DMS79 (cell line): Measurements from ENCODE around the gene LIM2.
"Not testable (repeated sequence)": the region's sequence is repeated elsewhere in the genome, so short reads cannot be mapped to it uniquely, and the experiment has no call there.

Experiments used
- DNase-seq: peaks from one replicate; lab custom pipeline; 2025; lab: John Stamatoyannopoulos, UW

The LIM2 gene, protein sequence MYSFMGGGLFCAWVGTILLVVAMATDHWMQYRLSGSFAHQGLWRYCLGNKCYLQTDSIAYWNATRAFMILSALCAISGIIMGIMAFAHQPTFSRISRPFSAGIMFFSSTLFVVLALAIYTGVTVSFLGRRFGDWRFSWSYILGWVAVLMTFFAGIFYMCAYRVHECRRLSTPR

DNA sequence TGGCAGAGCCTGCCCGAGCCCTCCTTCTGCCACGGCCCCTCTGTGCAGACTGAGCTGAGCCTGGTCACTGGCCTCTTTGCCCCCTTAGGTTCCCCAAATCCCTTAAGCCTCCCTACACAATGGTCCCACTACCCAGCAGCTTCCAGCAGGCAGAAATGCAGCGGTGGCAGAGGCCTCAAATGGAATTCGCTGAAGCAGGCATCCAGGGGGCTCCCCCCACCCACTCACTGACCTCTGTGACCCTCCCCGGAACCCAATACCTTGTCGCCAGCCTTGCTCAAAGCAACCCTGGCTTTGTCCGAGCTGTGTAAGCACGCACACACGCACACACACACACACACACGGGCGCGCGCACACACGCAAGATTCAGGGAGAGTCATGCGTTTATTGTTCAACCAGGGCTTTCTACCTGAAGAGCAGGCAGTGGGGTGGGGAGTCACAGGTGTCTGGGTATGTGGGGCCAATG, at the start of gene LIM2:
Gene LIM2 (minus strand): TSS at position 51 of the 466 bp plus-strand sequence. CDS start 531 bp downstream, outside the sequence.
- no peak for DNase-seq

DNA sequence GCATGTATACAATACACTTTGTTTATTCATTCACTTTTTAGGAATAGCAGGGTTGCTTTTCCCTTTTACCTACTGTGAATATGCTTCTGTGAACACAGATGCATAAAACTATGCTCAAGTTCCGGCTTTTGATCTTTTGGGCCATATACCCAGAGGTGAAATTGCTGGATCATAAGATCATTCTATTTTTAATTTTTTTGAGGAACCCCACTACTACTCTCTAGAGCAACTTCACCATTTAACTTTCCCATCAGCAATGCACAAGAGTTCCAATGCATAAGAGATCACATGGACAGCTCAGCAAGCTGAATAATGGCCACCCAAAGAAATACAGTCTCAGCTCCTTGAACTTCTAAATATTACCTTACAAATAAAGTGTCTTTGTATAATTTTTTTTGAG, 46.7 kb upstream of the LIM2 start:
- DNase-seq: no peak

DNA sequence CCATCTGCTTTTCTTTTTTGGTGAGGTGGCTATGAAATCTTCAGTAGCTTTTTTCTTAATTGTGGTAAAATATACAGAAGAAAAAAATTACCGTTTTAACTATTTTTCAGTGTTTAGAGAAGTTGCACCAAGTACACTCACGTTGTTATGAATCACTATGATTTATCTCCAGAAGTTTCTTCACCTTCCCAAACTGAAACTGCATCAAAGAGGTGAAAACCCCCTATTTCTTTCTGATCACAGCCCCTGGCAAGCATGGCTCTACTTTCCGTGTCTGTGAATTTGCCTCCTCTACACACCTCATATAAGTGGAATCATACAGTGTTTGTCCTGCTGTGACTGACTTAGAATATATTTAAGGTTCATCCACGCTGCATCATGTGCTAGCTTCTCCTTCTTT, 45.3 kb upstream of the LIM2 start:
- DNase-seq: no peak

DNA sequence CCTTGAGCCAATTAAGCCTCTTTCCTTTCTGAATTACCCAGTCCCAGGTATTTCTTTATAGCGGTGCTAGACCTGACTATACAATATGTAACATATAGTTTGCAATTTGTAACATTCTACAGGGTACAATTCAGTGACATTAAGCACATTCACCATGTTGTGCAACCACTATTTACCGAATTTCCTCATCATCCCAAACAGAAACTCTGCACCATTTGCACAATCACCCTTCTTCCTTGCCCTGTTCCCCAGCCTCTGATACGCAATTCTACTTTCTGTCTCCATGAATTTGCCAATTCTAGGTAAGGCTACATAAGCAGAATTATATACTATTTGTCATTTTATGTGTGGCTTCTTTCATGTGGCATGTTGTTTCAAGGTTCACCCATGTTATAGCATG, 43.4 kb upstream of the LIM2 start:
- no peak for DNase-seq

DNA sequence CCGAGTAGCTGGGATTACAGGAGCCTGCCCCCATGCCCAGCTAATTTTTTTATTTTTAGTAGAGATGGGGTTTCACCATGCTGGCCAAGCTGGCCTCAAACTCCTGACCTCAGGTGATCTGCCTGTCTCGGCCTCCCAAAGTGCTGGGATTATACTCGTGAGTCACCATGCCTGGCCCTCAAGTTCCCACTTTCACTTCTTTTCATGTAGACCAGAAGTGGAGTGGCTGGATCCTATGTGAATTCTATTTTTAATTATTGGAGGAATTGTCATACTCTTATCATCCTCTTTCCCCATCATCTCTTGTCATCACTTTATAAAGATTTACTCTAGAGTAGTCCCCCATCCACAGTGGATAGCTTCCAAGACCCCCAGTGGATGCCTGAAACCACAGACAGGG, 42.4 kb upstream of the LIM2 start:
- DNase-seq: no peak

DNA sequence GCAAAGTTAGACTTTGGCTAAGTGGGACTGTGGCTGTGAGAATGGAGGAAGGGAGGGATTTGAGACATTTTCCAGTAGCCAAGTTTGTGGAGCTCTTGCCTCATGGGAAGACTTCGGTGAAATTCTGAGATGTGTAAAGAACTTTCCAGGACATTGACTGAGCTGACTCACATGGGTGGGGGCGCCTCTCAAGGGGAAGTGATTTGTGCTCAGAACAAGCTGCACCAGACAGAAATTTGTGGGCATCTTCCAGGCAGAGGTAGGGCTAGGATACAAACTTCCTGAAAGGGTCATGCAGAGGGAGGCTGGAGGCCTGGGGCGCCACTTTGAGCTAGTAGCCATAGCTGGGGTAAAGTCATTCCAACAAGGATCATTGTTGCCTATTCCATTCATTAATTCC, 39.4 kb upstream of the LIM2 start:
- DNase-seq: no peak

DNA sequence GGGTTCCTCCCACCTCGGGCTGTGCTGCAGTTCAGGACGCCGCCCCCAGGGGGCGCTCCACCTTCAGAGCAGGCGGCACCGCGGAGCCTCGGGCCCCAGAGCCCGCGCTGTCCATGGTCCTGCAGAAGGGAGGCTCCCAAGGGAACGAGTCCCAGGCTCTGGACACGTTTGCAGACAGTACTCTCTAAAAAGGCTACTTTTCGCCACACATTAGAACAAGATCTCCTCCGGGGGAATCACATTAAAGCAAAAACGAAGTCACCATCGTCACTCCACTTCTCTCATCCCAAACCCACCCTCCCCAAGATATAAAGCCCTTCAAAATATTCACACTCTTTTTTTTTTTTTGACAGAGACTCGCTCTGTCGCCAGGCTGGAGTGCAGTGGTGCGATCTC, 34.3 kb upstream of the LIM2 start:
- DNase-seq: no peak

DNA sequence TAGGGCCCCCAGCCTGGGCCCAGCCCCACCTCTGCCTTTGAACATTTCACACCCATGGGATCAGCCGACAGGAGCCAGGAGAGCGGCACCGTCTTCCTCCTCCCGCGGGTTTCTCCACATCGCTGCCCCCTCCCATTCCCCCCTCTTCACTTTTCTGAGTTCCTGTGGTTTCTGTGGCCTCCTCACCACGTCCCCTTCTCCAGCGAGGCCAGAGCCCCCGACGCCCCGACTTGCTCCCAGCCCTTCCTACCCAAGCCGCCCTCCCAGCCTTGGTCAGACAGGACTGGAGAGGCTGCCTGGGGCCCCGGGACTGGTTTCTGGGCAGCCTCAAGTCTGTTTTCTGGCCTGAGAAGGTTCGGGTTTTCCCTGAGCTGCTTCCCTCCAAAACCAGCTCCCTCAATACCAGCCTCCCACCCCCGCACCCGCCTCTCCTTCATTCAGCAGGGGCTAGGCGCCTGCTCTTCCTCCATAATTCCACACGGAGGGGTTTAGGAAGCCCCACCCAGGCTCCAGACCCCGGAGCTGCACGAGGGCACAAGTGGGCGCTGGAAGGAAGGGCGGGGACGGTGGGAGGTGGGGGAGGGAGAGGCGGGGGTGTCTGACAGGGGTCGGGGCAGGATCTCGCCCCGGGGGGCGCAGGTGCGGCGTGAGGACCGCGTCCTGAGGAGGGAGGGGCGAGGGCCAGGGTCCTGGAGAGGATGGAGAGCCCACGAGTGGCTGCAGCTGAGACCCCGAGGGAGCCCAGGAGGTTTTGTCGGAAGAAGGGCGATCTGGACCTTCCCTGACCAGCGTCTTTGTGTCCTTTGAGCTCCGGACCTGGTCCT, 33.7 kb upstream of the LIM2 start:
- DNase-seq: no peak

DNA sequence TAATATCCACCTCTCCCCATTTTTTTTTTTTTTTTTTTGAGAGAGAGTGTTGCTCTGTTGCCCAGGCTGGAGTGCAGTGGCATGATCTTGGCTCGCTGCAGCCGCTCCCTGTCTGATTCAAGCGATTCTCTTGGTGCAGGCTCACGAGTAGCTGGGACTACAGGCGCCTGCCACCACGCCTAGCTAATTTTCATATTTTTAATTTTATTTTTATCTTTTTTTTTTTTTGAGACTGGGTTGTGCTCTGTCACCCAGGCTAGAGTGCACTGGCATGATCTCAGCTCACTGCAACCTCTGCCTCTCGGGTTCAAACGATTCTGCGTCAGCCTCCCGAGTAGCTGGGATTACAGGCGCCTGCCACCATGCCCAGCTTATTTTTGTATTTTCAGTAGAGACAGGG, 32.7 kb upstream of the LIM2 start:
- DNase-seq: not testable (repeated sequence)

DNA sequence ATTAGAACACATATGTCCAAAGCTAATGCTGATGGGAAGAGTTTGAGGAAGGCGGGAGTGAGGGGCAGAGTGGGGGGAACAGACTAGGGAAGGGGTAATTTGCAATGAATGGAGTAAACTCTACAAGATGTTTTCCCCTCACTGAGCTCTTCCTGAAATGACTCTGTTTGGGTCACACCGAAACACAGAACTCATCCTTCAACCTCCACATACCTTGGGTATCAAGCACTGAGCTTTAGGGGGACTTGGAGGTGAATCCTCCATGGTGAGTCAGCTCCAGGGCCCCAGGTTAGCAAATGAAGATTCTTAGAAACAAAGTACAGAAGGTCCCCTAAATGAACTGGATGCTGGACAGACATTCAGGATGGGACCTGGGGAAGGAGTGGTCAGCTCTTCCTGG, 30.9 kb upstream of the LIM2 start:
- DNase-seq: no peak

DNA sequence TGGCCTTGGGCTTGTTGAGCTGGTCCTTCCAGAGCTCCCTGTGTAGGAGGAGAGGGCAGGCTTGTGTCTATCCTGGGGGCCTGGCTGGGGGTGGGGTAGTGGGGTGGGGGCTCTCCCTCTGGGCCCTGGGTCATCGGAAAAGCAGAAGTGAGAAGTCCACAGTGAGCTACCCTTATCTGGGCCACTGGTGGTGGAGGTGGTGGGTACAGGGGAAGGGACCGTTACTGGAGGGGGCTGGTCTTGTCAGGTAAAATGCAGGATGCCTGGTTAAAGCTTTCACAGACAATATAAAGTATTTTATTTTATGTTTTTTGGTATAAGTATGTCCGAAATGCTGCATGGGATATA, 30.0 kb upstream of the LIM2 start:
- no peak for DNase-seq

DNA sequence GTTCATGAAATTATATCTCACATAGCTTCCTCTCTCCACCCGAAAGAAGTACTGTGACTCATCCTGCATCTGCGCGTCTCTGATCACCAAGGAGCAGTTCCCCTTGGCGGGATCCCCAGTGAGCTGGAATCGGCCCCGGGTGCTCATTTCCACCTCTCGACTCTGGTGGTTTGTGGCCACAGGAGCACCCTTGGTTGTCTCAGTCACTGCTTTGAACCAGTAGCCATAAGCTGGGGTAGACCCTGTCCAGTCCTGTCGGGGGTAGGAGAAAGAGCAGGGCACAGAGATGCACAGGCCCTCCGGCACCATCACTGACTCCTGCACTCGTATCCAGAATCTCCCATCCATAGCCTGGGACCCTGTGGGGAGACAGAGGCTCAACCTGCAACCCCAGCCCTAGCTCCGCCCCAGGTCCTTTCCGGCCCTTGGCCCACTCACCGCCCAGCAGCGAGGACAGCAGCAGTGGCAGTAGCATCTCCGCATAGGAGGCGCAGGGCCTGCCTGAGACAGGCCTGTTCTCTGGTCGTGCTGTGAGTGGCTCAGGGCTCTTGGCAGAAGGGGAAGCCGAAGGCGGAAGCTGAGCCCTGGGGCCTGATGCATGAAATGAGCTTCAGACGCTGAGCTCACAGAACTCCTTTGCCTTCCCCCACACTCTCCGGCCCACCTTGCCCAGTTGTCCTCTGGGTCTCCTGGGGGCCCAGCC, 29.5 kb upstream of the LIM2 start, which contains the start of gene SIGLEC10:
Gene SIGLEC10 (minus strand): TSS at position 536 of the 703 bp plus-strand sequence. CDS start 61 bp downstream, at position 475.
- no peak for DNase-seq

DNA sequence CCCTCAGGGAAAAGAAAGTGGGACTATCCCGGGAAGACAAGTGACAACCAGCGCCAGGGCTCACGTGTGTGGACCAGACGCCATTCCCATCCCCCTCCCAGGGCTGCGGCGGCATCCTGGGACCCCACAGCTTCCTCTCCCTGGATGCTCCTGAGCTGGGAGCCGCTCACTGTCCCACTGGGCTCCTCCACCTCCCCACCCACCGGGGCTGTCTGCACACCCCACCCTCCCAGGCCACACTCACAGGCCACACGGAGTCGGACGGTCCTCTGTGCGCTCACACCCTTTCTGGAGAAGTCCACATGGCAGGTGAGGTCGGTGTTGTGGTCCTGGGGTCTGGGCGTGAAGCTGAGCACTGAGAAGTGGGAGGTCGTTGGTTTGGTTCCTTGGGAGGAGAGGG, 28.6 kb upstream of the LIM2 start:
- not testable (repeated sequence) for DNase-seq

DNA sequence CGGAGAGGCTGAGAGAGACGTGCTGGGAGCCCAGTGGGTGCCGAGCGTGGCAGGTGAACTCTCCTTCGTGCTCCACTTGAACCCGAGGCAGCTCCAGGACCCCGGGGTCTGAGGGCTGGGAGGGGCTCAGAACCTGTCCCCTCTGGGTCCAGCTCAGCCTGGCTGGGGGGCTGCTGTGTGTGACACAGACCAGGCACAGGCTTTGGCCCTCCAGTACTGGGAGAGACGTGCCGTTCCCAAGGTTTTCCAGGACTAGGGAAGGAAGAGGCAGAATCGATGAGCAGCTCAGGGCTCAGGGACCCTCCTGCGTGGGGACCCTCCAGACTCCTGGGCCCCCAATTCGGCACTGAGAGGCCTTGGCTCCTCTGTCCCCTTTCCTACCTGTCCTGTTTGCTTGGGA, 27.4 kb upstream of the LIM2 start:
- DNase-seq: no peak

DNA sequence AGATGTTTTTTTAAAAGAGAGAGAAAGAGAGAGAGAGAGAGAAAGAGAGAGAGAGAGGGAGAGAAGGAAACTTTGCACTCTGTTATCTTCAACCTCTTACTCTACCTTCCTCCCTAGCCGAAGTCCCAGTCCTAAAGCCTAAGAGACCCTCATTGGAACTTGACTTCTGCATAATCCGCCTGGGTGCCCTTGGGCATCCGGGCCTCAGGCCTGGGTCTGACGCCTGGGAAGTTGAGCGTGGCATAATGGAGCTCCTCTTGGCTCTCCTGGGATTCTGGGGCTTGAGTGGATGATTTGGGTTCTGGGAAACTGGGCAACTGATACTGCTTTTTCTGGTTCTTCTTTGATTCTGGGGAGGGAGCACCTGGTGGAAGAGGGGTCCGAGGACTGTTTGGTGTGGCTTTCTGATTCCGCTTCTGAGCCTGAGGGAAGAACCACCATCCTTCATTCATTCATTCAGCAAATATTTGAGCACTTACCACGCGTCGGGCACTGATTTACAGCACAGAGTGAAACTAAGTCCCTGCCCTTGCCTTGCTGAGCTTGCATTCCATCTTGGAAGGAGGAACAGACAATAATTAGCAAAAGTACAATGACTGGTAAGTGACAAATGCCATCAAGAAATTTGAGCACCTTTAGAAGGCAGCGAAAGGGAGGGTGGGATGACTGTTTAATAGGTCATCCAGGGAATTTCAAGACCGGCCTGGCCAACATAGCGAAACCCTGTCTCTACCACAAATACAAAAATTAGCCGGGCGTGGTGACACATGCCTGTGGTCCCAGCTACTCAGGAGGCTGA, 23.4 kb upstream of the LIM2 start:
- no peak for DNase-seq

DNA sequence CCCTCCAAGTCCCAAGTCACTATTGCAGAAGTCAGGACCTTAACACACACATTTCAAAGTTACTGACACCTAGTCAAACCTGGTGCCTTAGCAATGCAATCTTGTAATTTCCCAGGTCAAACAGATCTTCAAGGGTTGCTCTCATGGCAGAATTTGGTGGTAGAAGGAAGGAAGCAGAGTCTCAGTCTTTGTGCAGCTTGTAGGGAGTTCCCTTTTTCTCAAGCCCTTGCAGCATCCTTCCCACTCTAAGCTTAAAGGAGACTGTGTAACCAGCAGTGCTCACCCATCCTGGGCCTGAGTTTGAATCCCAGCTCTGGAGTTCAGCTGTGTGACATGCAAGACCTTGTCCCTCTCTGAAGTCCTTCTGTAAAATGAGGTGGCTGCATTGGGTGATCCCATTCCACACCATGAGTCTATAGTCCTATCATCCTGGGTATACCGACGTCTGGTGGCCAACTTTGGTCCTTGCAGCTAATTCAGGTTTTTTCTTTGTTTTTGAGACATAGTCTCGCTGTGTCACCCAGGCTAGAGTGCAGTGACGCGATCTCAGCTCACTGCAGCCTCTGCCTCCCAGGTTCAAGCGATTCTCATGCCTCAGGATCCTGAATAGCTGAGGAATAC, 19.8 kb upstream of the LIM2 start:
- no peak for DNase-seq

DNA sequence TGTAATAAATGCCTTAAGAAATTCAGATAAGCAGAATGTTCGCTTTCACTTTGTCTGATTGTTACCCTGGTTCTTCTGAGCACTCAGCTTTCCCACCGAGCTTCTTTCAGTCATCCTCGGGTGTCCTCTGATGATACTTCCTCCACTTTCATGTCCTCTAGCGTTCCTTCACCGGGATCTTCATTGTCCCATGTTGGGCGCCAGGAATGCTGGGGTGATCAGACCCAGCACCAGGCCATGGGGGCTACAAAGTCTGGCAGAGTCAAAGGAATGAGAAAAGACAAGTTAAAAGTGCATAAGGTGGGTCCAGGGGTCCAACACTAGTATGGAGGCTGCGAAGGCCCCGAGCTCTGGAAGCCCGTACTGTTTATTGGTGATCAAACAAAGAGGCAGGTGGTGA, 14.3 kb upstream of the LIM2 start:
- DNase-seq: no peak

DNA sequence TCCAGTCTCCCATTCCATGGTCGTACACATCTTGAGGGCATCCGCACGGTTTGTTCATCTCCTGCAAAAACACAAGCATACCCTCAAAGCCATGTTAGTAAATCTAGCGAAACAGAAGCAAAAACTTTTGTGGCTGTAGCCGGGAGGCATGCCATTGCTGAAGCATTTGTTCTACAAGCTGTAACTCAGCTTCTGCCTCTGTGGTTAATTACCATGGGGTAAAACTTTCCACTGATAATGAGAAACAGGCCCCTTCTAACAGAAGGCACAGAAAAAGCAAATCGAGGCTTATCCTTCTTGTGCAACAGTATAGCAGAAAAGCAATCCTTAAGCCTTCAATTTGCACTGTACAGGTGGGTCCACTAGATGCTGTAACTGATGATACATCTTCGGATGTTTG, 12.2 kb upstream of the LIM2 start:
- not testable (repeated sequence) for DNase-seq

DNA sequence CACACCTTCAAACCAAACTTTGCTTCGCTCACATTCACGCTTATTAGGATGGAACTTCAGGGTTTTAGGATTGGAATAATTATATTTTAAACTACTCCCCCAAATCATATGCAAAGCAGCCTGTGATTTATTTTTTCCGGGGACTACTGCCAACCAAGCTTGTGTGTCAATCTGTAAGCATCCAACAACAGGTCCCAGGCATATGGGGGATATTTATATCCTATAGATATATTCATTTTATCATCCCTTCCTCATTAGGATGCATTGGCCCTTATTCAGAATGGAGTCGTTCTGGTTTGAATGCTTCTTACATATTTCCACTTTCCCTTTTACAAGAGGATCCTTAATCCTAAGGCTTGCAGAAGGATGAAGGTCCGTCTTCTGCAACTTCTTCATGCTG, 11.5 kb upstream of the LIM2 start:
- no peak for DNase-seq

DNA sequence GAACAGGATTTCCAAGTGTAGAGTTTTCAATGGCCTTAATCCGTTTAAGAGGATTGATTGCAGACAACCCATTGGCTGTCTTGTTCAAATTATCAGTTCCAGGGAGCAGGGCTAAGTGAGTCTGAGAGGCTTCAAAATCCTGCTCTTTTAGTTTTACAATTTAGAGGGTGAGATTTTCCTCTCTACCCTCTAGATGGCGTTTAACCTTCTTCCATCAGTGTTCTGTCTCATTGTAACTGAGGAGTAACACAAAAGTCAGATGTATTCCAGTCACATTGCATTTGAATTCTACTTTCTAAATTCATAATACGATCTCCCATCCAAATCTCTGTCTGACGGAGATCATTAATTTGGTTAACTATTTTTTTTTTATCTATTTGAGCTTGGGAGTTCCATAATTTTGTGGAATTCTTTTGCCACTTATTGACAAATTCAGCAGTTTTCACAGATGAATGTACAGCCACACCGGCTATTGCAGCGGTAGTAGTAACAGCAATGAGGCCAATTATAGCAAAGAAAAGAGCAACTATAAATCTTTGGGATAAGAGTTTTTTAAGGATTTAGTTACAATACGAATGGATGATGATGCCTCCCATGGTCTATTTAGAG, 10.4 kb upstream of the LIM2 start:
- peak; percentile 65 for DNase-seq

DNA sequence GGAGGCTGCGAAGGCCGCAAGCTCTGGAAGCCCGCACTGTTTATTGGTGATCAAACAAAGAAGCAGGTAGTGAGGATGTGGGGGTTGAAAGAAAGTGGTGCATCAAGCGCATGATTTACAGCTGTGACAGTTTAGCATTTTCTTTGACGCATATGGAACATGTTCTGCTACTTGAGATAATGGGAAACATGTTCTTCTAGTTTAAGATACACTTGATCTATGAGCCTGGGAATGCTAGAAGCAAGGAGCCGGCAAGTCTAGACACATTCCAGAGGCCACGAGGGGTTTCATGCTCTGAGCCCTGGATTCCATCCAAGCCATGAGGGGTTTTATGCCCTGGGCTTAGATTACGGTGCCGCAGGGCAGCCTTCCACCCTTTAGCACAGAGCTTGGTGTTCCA, 9.7 kb upstream of the LIM2 start:
- peak; percentile 73 for DNase-seq
